ENCODE measurements around the gene NDUFA6. TPM values are rescaled to one million over a fixed set of nuclear protein-coding genes. Genes with fewer than 3 reads are reported as not detected.

Gene NDUFA6
- total RNA-seq, 2 donors from 2014 or later, result 59.1 to 81.7 TPM

GRCh38 chr22:42069801-42070516 lies 20.6 kb downstream of the NDUFA6 start:
- H3K4me3 Mint-ChIP-seq, result peak overlapping the region; percentile 94
- H3K4me1 Mint-ChIP-seq, result peaks cover 12% of the 10 kb centered on the region
- no peaks in the 10 kb centered on the region for H3K9me3 Mint-ChIP-seq
- no peaks in the 10 kb centered on the region for H3K27me3 Mint-ChIP-seq
- peak; percentile 17 for ATAC-seq (replicated peaks)
- H3K27ac Mint-ChIP-seq, result peak overlapping the region; percentile 91
- peaks cover 32% of the 10 kb centered on the region for H3K36me3 Mint-ChIP-seq (ENCODE audit: low read depth)

GRCh38 chr22:42068291-42068690 lies 22.3 kb downstream of the NDUFA6 start:
- H3K4me3 Mint-ChIP-seq, result no peak overlapping the region
- H3K27me3 Mint-ChIP-seq, result no peaks in the 10 kb centered on the region
- H3K27ac Mint-ChIP-seq, result no peak overlapping the region
- ATAC-seq (replicated peaks), result no peak
- H3K4me1 Mint-ChIP-seq, result peaks cover 9% of the 10 kb centered on the region
- no peaks in the 10 kb centered on the region for H3K9me3 Mint-ChIP-seq
- H3K36me3 Mint-ChIP-seq (ENCODE audit: low read depth), result peaks cover 40% of the 10 kb centered on the region

GRCh38 chr22:42067671-42068251 lies 22.8 kb downstream of the NDUFA6 start:
- Mint-ChIP-seq H3K27ac (no peak overlapping the region), H3K9me3 (no peaks in the 10 kb centered on the region), H3K27me3 (no peaks in the 10 kb centered on the region), H3K4me1 (peaks cover 3% of the 10 kb centered on the region), H3K4me3 (no peak overlapping the region), H3K36me3 (ENCODE audit: low read depth) (peaks cover 46% of the 10 kb centered on the region)
- ATAC-seq (replicated peaks), result no peak

- no peaks in the 10 kb centered on the region for H3K27me3 Mint-ChIP-seq
- no peaks in the 10 kb centered on the region for H3K4me1 Mint-ChIP-seq
- H3K4me3 Mint-ChIP-seq, result no peak overlapping the region
- H3K27ac Mint-ChIP-seq, result no peak overlapping the region
- ATAC-seq (replicated peaks), result no peak
- no peaks in the 10 kb centered on the region for H3K9me3 Mint-ChIP-seq
- peaks cover 53% of the 10 kb centered on the region for H3K36me3 Mint-ChIP-seq (ENCODE audit: low read depth)
Observed at GRCh38 chr22:42066937-42067336, 23.6 kb downstream of the NDUFA6 start.

GRCh38 chr22:42066126-42066761 lies 24.3 kb downstream of the NDUFA6 start:
- Mint-ChIP-seq H3K4me1 (no peaks in the 10 kb centered on the region), H3K36me3 (ENCODE audit: low read depth) (peaks cover 60% of the 10 kb centered on the region), H3K27me3 (no peaks in the 10 kb centered on the region), H3K27ac (no peak overlapping the region), H3K9me3 (no peaks in the 10 kb centered on the region), H3K4me3 (no peak overlapping the region)
- no peak for ATAC-seq (replicated peaks)

- Mint-ChIP-seq H3K36me3 (ENCODE audit: low read depth) (peaks cover 67% of the 10 kb centered on the region), H3K27me3 (no peaks in the 10 kb centered on the region), H3K27ac (peak overlapping the region; percentile 2), H3K4me3 (no peak overlapping the region), H3K9me3 (no peaks in the 10 kb centered on the region), H3K4me1 (no peaks in the 10 kb centered on the region)
- no peak for ATAC-seq (replicated peaks)
Observed at GRCh38 chr22:42065438-42066125, 25.0 kb downstream of the NDUFA6 start.

GRCh38 chr22:42064629-42065028 lies 25.9 kb downstream of the NDUFA6 start:
- H3K4me1 Mint-ChIP-seq, result no peaks in the 10 kb centered on the region
- no peak overlapping the region for H3K4me3 Mint-ChIP-seq
- no peaks in the 10 kb centered on the region for H3K27me3 Mint-ChIP-seq
- H3K9me3 Mint-ChIP-seq, result no peaks in the 10 kb centered on the region
- peaks cover 76% of the 10 kb centered on the region for H3K36me3 Mint-ChIP-seq (ENCODE audit: low read depth)
- ATAC-seq (replicated peaks), result no peak
- H3K27ac Mint-ChIP-seq, result peak overlapping the region; percentile 2

- Mint-ChIP-seq H3K36me3 (ENCODE audit: low read depth) (peaks cover 87% of the 10 kb centered on the region), H3K9me3 (no peaks in the 10 kb centered on the region), H3K4me3 (no peak overlapping the region), H3K4me1 (no peaks in the 10 kb centered on the region), H3K27me3 (no peaks in the 10 kb centered on the region), H3K27ac (no peak overlapping the region)
- ATAC-seq (replicated peaks), result no peak
Observed at GRCh38 chr22:42062506-42063170, 27.9 kb downstream of the NDUFA6 start.

- Mint-ChIP-seq H3K4me3 (no peak overlapping the region), H3K4me1 (no peaks in the 10 kb centered on the region), H3K9me3 (peaks cover 7% of the 10 kb centered on the region), H3K36me3 (ENCODE audit: low read depth) (peaks cover 78% of the 10 kb centered on the region), H3K27me3 (no peaks in the 10 kb centered on the region), H3K27ac (no peak overlapping the region)
- no peak for ATAC-seq (replicated peaks)
Observed at GRCh38 chr22:42061041-42061440, 29.5 kb downstream of the NDUFA6 start.

- no peak for ATAC-seq (replicated peaks)
- H3K9me3 Mint-ChIP-seq, result peaks cover 7% of the 10 kb centered on the region
- H3K4me3 Mint-ChIP-seq, result no peak overlapping the region
- H3K27me3 Mint-ChIP-seq, result no peaks in the 10 kb centered on the region
- no peaks in the 10 kb centered on the region for H3K4me1 Mint-ChIP-seq
- H3K27ac Mint-ChIP-seq, result no peak overlapping the region
- peaks cover 74% of the 10 kb centered on the region for H3K36me3 Mint-ChIP-seq (ENCODE audit: low read depth)
Observed at GRCh38 chr22:42060489-42060888, 30.1 kb downstream of the NDUFA6 start.

GRCh38 chr22:42056757-42057511 lies 33.6 kb downstream of the NDUFA6 start:
- Mint-ChIP-seq H3K36me3 (ENCODE audit: low read depth) (peaks cover 46% of the 10 kb centered on the region), H3K4me3 (no peak overlapping the region), H3K27ac (no peak overlapping the region), H3K9me3 (peaks cover 7% of the 10 kb centered on the region), H3K27me3 (no peaks in the 10 kb centered on the region), H3K4me1 (no peaks in the 10 kb centered on the region)
- no peak for ATAC-seq (replicated peaks)

GRCh38 chr22:42052765-42053164 lies 37.8 kb downstream of the NDUFA6 start:
- Mint-ChIP-seq H3K36me3 (ENCODE audit: low read depth) (peaks cover 6% of the 10 kb centered on the region), H3K4me3 (no peak overlapping the region), H3K4me1 (no peaks in the 10 kb centered on the region), H3K9me3 (peaks cover 7% of the 10 kb centered on the region), H3K27me3 (no peaks in the 10 kb centered on the region), H3K27ac (no peak overlapping the region)
- ATAC-seq (replicated peaks), result no peak

- no peak for ATAC-seq (replicated peaks)
- no peaks in the 10 kb centered on the region for H3K36me3 Mint-ChIP-seq (ENCODE audit: low read depth)
- no peaks in the 10 kb centered on the region for H3K4me1 Mint-ChIP-seq
- no peak overlapping the region for H3K4me3 Mint-ChIP-seq
- H3K9me3 Mint-ChIP-seq, result no peaks in the 10 kb centered on the region
- H3K27ac Mint-ChIP-seq, result no peak overlapping the region
- H3K27me3 Mint-ChIP-seq, result no peaks in the 10 kb centered on the region
Observed at GRCh38 chr22:42050641-42051180, 39.9 kb downstream of the NDUFA6 start.

Data from activated T-helper 17 cell treated with anti-CD3 and anti-CD28 coated beads, Interleukin-2, amount 50 U/mL, for 72 hours (primary cell).